Testis (tissue), 2 donors: ENCODE data around the gene TMEM92.

Experiments used
- POLR2A ChIP-seq: fragments of 450-650 bp; IDR thresholded peaks from one replicate; pipeline ENCODE4 v1.6.1; 2017; ENCODE audit warnings: antibody characterized with exemption, mild to moderate bottlenecking, moderate library complexity
- TF ChIP-seq, protein P1 (sequence below), 3 experiments: fragments of 450-650 bp in 2 of 3; fragments of 200-600 bp in 1 of 3; sonication (generic) in 1 of 3; IDR thresholded peaks; one replicate each; pipeline ENCODE4 v1.5.1; 2016 to 2019; ENCODE audit warnings: antibody characterized with exemption in 3 of 3, mild to moderate bottlenecking in 2 of 3, moderate library complexity in 1 of 3

GRCh38 chr17:50265212-50265611 lies 9.1 kb upstream of the TMEM92 start:
- TF ChIP-seq POLR2A = no peak
- TF ChIP-seq, protein P1, sequence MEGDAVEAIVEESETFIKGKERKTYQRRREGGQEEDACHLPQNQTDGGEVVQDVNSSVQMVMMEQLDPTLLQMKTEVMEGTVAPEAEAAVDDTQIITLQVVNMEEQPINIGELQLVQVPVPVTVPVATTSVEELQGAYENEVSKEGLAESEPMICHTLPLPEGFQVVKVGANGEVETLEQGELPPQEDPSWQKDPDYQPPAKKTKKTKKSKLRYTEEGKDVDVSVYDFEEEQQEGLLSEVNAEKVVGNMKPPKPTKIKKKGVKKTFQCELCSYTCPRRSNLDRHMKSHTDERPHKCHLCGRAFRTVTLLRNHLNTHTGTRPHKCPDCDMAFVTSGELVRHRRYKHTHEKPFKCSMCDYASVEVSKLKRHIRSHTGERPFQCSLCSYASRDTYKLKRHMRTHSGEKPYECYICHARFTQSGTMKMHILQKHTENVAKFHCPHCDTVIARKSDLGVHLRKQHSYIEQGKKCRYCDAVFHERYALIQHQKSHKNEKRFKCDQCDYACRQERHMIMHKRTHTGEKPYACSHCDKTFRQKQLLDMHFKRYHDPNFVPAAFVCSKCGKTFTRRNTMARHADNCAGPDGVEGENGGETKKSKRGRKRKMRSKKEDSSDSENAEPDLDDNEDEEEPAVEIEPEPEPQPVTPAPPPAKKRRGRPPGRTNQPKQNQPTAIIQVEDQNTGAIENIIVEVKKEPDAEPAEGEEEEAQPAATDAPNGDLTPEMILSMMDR (IDR thresholded peaks at IDR 0.05) = no peak
